ENCODE results near the gene PITX2.

The PITX2 gene

DNA sequence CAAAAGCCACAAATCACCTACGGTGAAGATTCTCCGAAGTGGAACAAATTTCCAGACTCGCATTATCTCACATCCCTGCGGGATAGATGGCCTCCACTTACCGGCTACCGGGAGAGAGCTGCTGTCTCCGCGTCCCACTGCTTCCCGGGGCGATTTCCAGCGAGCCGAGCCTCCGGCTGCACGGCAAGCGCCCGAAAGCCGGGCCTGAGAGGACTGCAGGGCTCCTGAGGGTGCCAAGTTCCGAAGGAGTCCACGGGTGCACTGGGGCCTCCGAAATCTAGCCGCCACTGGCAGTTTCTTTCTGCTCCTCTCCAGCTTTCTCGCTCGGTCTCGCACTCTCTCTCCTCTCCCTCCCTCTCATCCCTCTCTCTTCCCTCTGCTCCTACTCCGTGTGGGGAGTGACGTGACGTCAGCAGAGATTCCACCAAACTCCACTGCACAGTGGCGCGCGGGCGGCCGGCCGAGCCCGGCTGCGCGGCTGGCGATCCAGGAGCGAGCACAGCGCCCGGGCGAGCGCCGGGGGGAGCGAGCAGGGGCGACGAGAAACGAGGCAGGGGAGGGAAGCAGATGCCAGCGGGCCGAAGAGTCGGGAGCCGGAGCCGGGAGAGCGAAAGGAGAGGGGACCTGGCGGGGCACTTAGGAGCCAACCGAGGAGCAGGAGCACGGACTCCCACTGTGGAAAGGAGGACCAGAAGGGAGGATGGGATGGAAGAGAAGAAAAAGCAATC, 14.0 kb upstream of the PITX2 start:
- DNase-seq (ENCODE audit: low read depth): peak; percentile 60
- H3K4me3 ChIP-seq (ENCODE audit: control insufficient read depth, low read depth, low read length): peak overlapping the region; percentile 53
- TF ChIP-seq, protein P1, sequence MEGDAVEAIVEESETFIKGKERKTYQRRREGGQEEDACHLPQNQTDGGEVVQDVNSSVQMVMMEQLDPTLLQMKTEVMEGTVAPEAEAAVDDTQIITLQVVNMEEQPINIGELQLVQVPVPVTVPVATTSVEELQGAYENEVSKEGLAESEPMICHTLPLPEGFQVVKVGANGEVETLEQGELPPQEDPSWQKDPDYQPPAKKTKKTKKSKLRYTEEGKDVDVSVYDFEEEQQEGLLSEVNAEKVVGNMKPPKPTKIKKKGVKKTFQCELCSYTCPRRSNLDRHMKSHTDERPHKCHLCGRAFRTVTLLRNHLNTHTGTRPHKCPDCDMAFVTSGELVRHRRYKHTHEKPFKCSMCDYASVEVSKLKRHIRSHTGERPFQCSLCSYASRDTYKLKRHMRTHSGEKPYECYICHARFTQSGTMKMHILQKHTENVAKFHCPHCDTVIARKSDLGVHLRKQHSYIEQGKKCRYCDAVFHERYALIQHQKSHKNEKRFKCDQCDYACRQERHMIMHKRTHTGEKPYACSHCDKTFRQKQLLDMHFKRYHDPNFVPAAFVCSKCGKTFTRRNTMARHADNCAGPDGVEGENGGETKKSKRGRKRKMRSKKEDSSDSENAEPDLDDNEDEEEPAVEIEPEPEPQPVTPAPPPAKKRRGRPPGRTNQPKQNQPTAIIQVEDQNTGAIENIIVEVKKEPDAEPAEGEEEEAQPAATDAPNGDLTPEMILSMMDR (IDR thresholded peaks at IDR 0.05; ENCODE audit: control insufficient read depth, insufficient read depth, low read depth, low read length, missing control alignments): no peak

- peak overlapping the region; percentile 53 for H3K4me3 ChIP-seq (ENCODE audit: control insufficient read depth, low read depth, low read length)
- TF ChIP-seq, protein P1 (IDR thresholded peaks at IDR 0.05; ENCODE audit: control insufficient read depth, insufficient read depth, low read depth, low read length, missing control alignments): no peak
These were observed 13.3 kb upstream of the PITX2 start for GRCh38 chr4:110636171-110636679.

GRCh38 chr4:110635163-110635865, 12.4 kb upstream of the PITX2 start:
- H3K4me3 ChIP-seq (ENCODE audit: control insufficient read depth, low read depth, low read length): no peak overlapping the region; the same call in 1 of the 2 replicates

More at GRCh38 chr4:110636171-110636679, 13.3 kb upstream of the PITX2 start:
- no peak for DNase-seq (ENCODE audit: low read depth)

GRCh38 chr4:110634350-110635162, 11.7 kb upstream of the PITX2 start:
- TF ChIP-seq, protein P1 (IDR thresholded peaks at IDR 0.05; ENCODE audit: control insufficient read depth, insufficient read depth, low read depth, low read length, missing control alignments): no peak
- no peak for DNase-seq (ENCODE audit: low read depth)
- no peak overlapping the region for H3K4me3 ChIP-seq (ENCODE audit: control insufficient read depth, low read depth, low read length)

More at GRCh38 chr4:110635163-110635865, 12.4 kb upstream of the PITX2 start:
- no peak for DNase-seq (ENCODE audit: low read depth)
- TF ChIP-seq, protein P1 (IDR thresholded peaks at IDR 0.05; ENCODE audit: control insufficient read depth, insufficient read depth, low read depth, low read length, missing control alignments): no peak

DNA sequence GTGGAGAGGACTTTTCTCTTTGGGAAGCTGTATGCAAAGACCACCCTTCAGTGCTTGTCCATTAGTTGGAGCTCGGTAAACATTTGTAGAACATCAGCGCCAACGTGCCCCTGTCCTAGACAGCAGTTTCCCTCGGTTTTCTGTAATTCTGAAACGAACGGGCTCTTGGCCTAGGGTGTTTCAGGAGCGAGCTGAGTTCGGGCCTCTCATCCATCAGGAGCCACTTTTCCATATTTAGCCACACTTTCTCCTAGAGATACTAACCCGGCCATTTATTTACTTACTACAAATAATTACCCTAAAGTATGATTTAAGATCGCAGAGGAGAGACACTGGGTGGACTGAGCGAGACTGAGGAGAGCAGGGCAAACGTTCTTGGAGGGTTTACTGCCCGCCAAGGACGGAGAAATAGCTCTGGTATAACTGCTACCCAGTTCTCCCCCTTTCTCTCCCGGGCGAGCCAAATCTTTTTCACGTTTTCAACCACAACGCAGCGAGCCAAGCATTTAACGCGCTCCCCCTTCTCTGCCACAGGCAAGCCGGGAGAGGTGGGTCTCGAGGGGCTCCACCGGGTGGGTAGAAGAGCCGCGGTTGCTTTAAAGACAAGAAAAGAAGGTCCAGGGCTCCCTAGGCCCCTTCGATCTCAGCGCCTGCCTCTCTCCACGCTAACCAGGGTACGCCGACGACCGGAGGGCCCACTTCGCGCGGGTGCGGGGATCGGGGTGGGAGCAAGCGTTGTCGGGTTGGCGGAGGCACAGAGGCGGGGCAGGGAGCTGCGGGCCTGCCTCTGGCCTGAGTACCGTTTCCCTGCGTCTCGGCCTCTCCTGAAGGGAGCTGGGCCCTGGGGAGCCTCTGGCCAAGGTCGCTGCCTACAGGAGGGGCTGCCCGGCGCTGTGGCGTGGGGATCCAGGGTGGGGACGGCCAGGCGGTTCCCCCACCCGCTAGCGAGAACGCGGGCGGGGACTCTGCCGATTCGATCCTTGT, 10.8 kb upstream of the PITX2 start:
- TF ChIP-seq, protein P1 (IDR thresholded peaks at IDR 0.05; ENCODE audit: control insufficient read depth, insufficient read depth, low read depth, low read length, missing control alignments): no peak
- DNase-seq (ENCODE audit: low read depth): no peak
- no peak overlapping the region for H3K4me3 ChIP-seq (ENCODE audit: control insufficient read depth, low read depth, low read length)
